DND-41 (cell line): ENCODE data around the gene BEND5.

ENCODE experiments used
- ATAC-seq: fragments of 200-7000 bp; cut with Tn5 transposase; 3 replicates; pipeline ENCODE4 v1.9.1; 2021; ENCODE audit warnings: low read depth; ENCODE audit not compliant: insufficient read depth
- DNase-seq: peaks from one replicate; pipeline ENCODE4 v3.0.0-alpha.2; 2020
- H2AFZ ChIP-seq: 2 replicates; pipeline ENCODE4 v1.6.0; 2012; ENCODE audit warnings: low read depth, low read length
- H3K27ac ChIP-seq: 2 replicates; pipeline ENCODE4 v1.5.1; 2012; ENCODE audit warnings: low read length, inconsistent platforms
- H3K27me3 ChIP-seq: fragments of 200-600 bp; sonication (generic); 2 replicates; pipeline ENCODE4 v1.6.0; 2012; ENCODE audit warnings: low read length, mild to moderate bottlenecking, inconsistent platforms; ENCODE audit not compliant: insufficient read depth, poor library complexity
- H3K36me3 ChIP-seq: 2 replicates; pipeline ENCODE4 v1.5.1; 2012; ENCODE audit warnings: low read length, inconsistent platforms; ENCODE audit not compliant: insufficient read depth
- H3K4me1 ChIP-seq: 2 replicates; pipeline ENCODE4 v1.5.1; 2012; ENCODE audit warnings: mild to moderate bottlenecking, low read length; ENCODE audit not compliant: insufficient read depth
- H3K4me2 ChIP-seq: 2 replicates; pipeline ENCODE4 v1.6.0; 2012; ENCODE audit warnings: mild to moderate bottlenecking, moderate library complexity, low read length, inconsistent platforms; ENCODE audit not compliant: insufficient read depth
- H3K4me3 ChIP-seq, 2 experiments: fragments of 200-600 bp in 1 of 2; shearing (Covaris generic) in 1 of 2; 2 replicates each; pipeline ENCODE4 v1.5.1; 2012 to 2016; ENCODE audit warnings: inconsistent platforms in 2 of 2, low read length in 2 of 2, mild to moderate bottlenecking in 2 of 2, low read depth in 1 of 2, moderate library complexity in 1 of 2
- H3K79me2 ChIP-seq: 2 replicates; pipeline ENCODE4 v1.6.0; 2012; ENCODE audit warnings: low read length, inconsistent platforms; ENCODE audit not compliant: insufficient read depth
- H3K9ac ChIP-seq: 2 replicates; pipeline ENCODE4 v1.6.0; 2012; ENCODE audit warnings: low read depth, mild to moderate bottlenecking, inconsistent platforms, low read length, moderate library complexity
- H3K9me3 ChIP-seq: 2 replicates; pipeline ENCODE4 v1.5.1; 2012; ENCODE audit warnings: low read length, moderate library complexity, mild to moderate bottlenecking, inconsistent platforms; ENCODE audit not compliant: insufficient read depth, severe bottlenecking
- H4K20me1 ChIP-seq: 2 replicates; pipeline ENCODE4 v1.6.0; 2012; ENCODE audit warnings: low read length; ENCODE audit not compliant: insufficient read depth
- CTCF ChIP-seq: IDR thresholded peaks from 2 replicates; pipeline ENCODE4 v1.5.1; 2012; ENCODE audit warnings: borderline replicate concordance, low read length, moderate library complexity, mild to moderate bottlenecking; ENCODE audit not compliant: poor library complexity, severe bottlenecking; ENCODE audit errors: extremely low read depth
- EZH2 ChIP-seq: IDR thresholded peaks from 3 replicates; pipeline ENCODE4 v1.6.1; 2012; ENCODE audit warnings: borderline replicate concordance, low read depth, mild to moderate bottlenecking, moderate library complexity, low read length, inconsistent platforms; ENCODE audit not compliant: severe bottlenecking

BEND5 gene

DNA sequence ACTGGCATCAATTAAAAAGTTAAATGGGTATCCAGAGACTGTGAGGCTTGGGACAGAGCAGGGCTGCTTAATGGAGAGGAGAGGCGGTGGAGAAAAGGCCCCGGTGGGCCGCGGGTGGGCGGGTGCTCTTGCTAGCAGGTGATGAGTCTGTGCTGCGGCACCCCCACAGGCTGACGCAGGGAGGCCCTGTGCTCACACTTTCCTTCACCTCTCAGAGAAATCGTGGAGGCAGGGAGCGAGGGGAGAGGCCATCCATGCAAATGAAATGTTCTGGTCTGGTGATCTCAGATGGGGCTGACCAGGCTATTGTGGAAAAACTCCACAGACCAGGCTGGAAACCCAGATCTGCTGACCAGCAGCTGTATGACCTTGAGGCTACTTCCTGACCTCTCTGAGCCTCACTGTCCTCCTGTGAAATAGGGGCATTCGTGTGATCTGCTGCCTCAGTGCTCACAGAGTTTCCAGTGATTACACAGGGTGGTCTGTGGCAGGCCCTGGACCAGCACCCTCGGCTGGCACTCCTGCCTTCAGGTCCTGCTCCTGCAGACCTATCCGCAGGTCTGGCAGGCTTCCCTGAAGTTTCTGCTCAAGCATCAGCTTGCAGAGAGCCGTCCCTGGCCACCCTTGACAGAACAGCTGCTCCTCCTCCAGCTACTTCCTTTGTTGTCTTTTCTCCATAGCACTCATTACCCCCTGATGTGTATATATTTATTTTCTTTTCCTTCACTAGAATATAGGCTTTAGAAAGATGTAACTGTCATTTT, 89.2 kb downstream of the BEND5 start:
- ATAC-seq (no peak), DNase-seq (no peak)
- no peak overlapping the region for H3K9ac ChIP-seq
- no peak overlapping the region for H3K27ac ChIP-seq
- H3K4me2 ChIP-seq = no peak overlapping the region
- no peaks in the 10 kb centered on the region for H4K20me1 ChIP-seq
- H3K4me3 ChIP-seq = no peak overlapping the region
- no peak overlapping the region for H2AFZ ChIP-seq
- H3K9me3 ChIP-seq = no peaks in the 10 kb centered on the region
- TF ChIP-seq CTCF (no peak), EZH2 (no peak)
- H3K36me3 ChIP-seq = no peaks in the 10 kb centered on the region
- no peaks in the 10 kb centered on the region for H3K27me3 ChIP-seq
- H3K79me2 ChIP-seq = no peaks in the 10 kb centered on the region
- no peaks in the 10 kb centered on the region for H3K4me1 ChIP-seq

- no peak overlapping the region for H2AFZ ChIP-seq
- H3K9me3 ChIP-seq = no peaks in the 10 kb centered on the region
- TF ChIP-seq EZH2 (no peak), CTCF (no peak)
- DNase-seq (no peak), ATAC-seq (no peak)
- H3K27ac ChIP-seq = no peak overlapping the region
- no peaks in the 10 kb centered on the region for H3K79me2 ChIP-seq
- no peaks in the 10 kb centered on the region for H3K4me1 ChIP-seq
- no peaks in the 10 kb centered on the region for H3K36me3 ChIP-seq
- no peak overlapping the region for H3K4me2 ChIP-seq
- H4K20me1 ChIP-seq = no peaks in the 10 kb centered on the region
- H3K27me3 ChIP-seq = no peaks in the 10 kb centered on the region
- no peak overlapping the region for H3K9ac ChIP-seq
- no peak overlapping the region for H3K4me3 ChIP-seq
Measured at GRCh38 chr1:48686159-48686558, 90.5 kb downstream of the BEND5 start.

DNA sequence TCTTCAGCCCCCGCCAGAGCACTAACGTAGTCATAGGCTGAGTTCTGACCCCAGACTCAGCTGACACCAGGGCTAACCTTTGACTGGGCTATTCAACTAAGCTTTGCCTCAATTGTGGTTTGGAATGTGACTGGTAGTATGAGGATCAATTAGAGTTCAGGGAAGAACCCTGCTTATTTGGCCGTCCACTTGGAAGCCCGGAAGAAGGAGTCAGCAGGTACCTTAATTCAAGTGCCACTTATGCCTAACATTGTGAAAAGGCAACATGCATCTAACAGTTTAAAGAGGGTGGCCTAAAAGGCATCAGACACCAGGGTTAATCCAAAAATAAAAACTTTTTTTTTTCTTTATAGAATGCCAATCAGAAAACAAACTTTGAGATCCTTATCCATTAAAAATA, 92.3 kb downstream of the BEND5 start:
- no peaks in the 10 kb centered on the region for H3K36me3 ChIP-seq
- no peak for DNase-seq
- no peak overlapping the region for H3K9ac ChIP-seq
- no peak overlapping the region for H3K4me2 ChIP-seq
- ATAC-seq = no peak
- H3K4me3 ChIP-seq = no peak overlapping the region
- TF ChIP-seq CTCF (no peak), EZH2 (no peak)
- H3K79me2 ChIP-seq = no peaks in the 10 kb centered on the region
- no peaks in the 10 kb centered on the region for H3K9me3 ChIP-seq
- no peak overlapping the region for H3K27ac ChIP-seq
- H3K27me3 ChIP-seq = peaks cover 5% of the 10 kb centered on the region
- no peak overlapping the region for H2AFZ ChIP-seq
- H4K20me1 ChIP-seq = no peaks in the 10 kb centered on the region
- no peaks in the 10 kb centered on the region for H3K4me1 ChIP-seq

GRCh38 chr1:48683839-48684238, 92.9 kb downstream of the BEND5 start:
- no peaks in the 10 kb centered on the region for H3K79me2 ChIP-seq
- DNase-seq (no peak), ATAC-seq (no peak)
- H3K4me1 ChIP-seq = no peaks in the 10 kb centered on the region
- no peak overlapping the region for H3K9ac ChIP-seq
- TF ChIP-seq EZH2 (no peak), CTCF (no peak)
- H3K4me3 ChIP-seq = no peak overlapping the region
- no peaks in the 10 kb centered on the region for H3K36me3 ChIP-seq
- H2AFZ ChIP-seq = no peak overlapping the region
- H3K9me3 ChIP-seq = no peaks in the 10 kb centered on the region
- H3K27ac ChIP-seq = no peak overlapping the region
- H3K27me3 ChIP-seq = peaks cover 8% of the 10 kb centered on the region
- no peaks in the 10 kb centered on the region for H4K20me1 ChIP-seq
- no peak overlapping the region for H3K4me2 ChIP-seq
